Liver (tissue), 9 donors: ENCODE data around the gene SASH1. TPM values are rescaled to one million over a fixed set of nuclear protein-coding genes. Genes with fewer than 3 reads are reported as not detected.

Experiments
- DNase-seq: peaks from one replicate; pipeline ENCODE4 v3.0.0-alpha.2; 2017; ENCODE audit warnings: low spot score
- H3K27ac ChIP-seq, 2 donors: one replicate each; pipeline ENCODE4 v1.7.0; 2013; ENCODE audit warnings: inconsistent platforms in 2 of 2, low read length in 2 of 2, control low read depth in 1 of 2, low read depth in 1 of 2, mild to moderate bottlenecking in 1 of 2
- H3K27me3 ChIP-seq, 4 donors: one replicate each; pipeline versions ENCODE4 v1.6.1 to v1.7.0; 2013; ENCODE audit warnings: low read length in 3 of 4, inconsistent platforms in 1 of 4, mild to moderate bottlenecking in 1 of 4, moderate library complexity in 1 of 4; ENCODE audit not compliant: control insufficient read depth in 4 of 4, insufficient read depth in 4 of 4
- H3K36me3 ChIP-seq, 4 donors: one replicate each; pipeline versions ENCODE4 v1.6.1 to v1.7.0; 2013; ENCODE audit warnings: low read length in 3 of 4, mild to moderate bottlenecking in 3 of 4, low read depth in 1 of 4, moderate library complexity in 1 of 4; ENCODE audit not compliant: control insufficient read depth in 4 of 4, insufficient read depth in 3 of 4
- H3K4me1 ChIP-seq, 4 donors: one replicate each; pipeline versions ENCODE4 v1.6.1 to v1.7.0; 2013; ENCODE audit warnings: low read length in 3 of 4, mild to moderate bottlenecking in 3 of 4, moderate library complexity in 1 of 4; ENCODE audit not compliant: control insufficient read depth in 4 of 4, insufficient read depth in 4 of 4
- H3K4me3 ChIP-seq, 3 donors: one replicate each; pipeline versions ENCODE4 v1.6.1 to v1.7.0; 2013; ENCODE audit warnings: low read length in 3 of 3, control low read depth in 1 of 3, low read depth in 1 of 3, mild to moderate bottlenecking in 1 of 3
- H3K9ac ChIP-seq, 2 donors: one replicate each; pipeline ENCODE4 v1.7.0; 2013; ENCODE audit warnings: low read length in 2 of 2, mild to moderate bottlenecking in 2 of 2, moderate library complexity in 2 of 2, control low read depth in 1 of 2, low read depth in 1 of 2
- H3K9me3 ChIP-seq, 4 donors: one replicate each; pipeline versions ENCODE4 v1.6.1 to v1.7.0; 2013; ENCODE audit warnings: low read length in 3 of 4; ENCODE audit not compliant: control insufficient read depth in 4 of 4
- EGR1 ChIP-seq, 2 donors: IDR thresholded peaks; 2 replicates each; pipeline ENCODE4 v1.6.1; 2016 to 2018; ENCODE audit warnings: antibody characterized with exemption in 2 of 2, low read depth in 2 of 2
- FOXA1 ChIP-seq: IDR thresholded peaks from 2 replicates; pipeline ENCODE4 v1.6.1; 2016; ENCODE audit warnings: antibody characterized with exemption
- FOXA2 ChIP-seq: IDR thresholded peaks from 2 replicates; pipeline ENCODE4 v1.6.1; 2016; ENCODE audit warnings: antibody characterized with exemption
- GABPA ChIP-seq, 2 donors: IDR thresholded peaks in 1 of 2; conservative IDR thresholded peaks in 1 of 2; 2 replicates each; pipeline ENCODE4 v1.6.1; 2016; ENCODE audit warnings: antibody characterized with exemption in 2 of 2, mild to moderate bottlenecking in 1 of 2, moderate library complexity in 1 of 2
- HNF4A ChIP-seq, 2 donors: conservative IDR thresholded peaks; 2 replicates each; pipeline ENCODE4 v1.6.1; 2016; ENCODE audit warnings: antibody characterized with exemption in 2 of 2, mild to moderate bottlenecking in 2 of 2
- HNF4G ChIP-seq: IDR thresholded peaks from 2 replicates; pipeline ENCODE4 v1.6.1; 2016; ENCODE audit warnings: antibody characterized with exemption
- JUND ChIP-seq, 2 donors: IDR thresholded peaks; 2 replicates each; pipeline ENCODE4 v1.6.1; 2016; ENCODE audit warnings: antibody characterized with exemption in 2 of 2
- NR2F2 ChIP-seq: IDR thresholded peaks from 2 replicates; pipeline ENCODE4 v1.6.1; 2016; ENCODE audit warnings: antibody characterized with exemption
- RAD21 ChIP-seq, 2 donors: IDR thresholded peaks; 2 replicates each; pipeline ENCODE4 v1.6.1; 2016; ENCODE audit warnings: antibody characterized with exemption in 2 of 2, mild to moderate bottlenecking in 2 of 2
- RXRA ChIP-seq, 2 donors: IDR thresholded peaks; 2 replicates each; pipeline ENCODE4 v1.6.1; 2017 to 2018; ENCODE audit warnings: antibody characterized with exemption in 2 of 2, mild to moderate bottlenecking in 1 of 2
- SP1 ChIP-seq: IDR thresholded peaks from 2 replicates; pipeline ENCODE4 v1.6.1; 2018; ENCODE audit warnings: antibody characterized with exemption, mild to moderate bottlenecking
- TAF1 ChIP-seq: conservative IDR thresholded peaks from 2 replicates; pipeline ENCODE4 v1.6.1; 2016; ENCODE audit warnings: antibody characterized with exemption, mild to moderate bottlenecking
- YY1 ChIP-seq: IDR thresholded peaks from 2 replicates; pipeline ENCODE4 v1.6.1; 2016; ENCODE audit warnings: antibody characterized with exemption, mild to moderate bottlenecking
- WGBS: extraction: QIAGEN DNeasy Blood & Tissue Kit; methylation state at CpG from one replicate; pipeline ENCODE4 v1.1.7; 2013; 5-methylcytosine and 5-hydroxymethylcytosine counted together
- polyA plus RNA-seq, 2 donors: library from polyadenylated mRNA; stranded (reverse) in 1 of 2; unstranded in 1 of 2; fragments of 200-250 nt in 1 of 2; fragments of >200 nt in 1 of 2; fragmentation: Nextera tagmentation in 1 of 2; extraction: Ambion mirVana in 1 of 2; gene quantifications; one replicate each; pipeline versions ENCODE4 v1.2.1 to v1.2.3, GENCODE V29; 2013 to 2015
- total RNA-seq, 2 donors: library from RNA; depleted of rRNA; stranded (reverse); fragments of >200 nt; gene quantifications; one replicate each; pipeline ENCODE4 v1.2.3, GENCODE V29; 2014
- TF ChIP-seq, protein P1 (sequence below): IDR thresholded peaks from 2 replicates; pipeline ENCODE4 v1.6.1; 2016; ENCODE audit warnings: antibody characterized with exemption
- TF ChIP-seq, protein P2 (sequence below): IDR thresholded peaks from 2 replicates; pipeline ENCODE4 v1.6.1; 2016; ENCODE audit warnings: antibody characterized with exemption
- TF ChIP-seq, protein P3 (sequence below): fragments of 150-350 bp; IDR thresholded peaks from 2 replicates; pipeline ENCODE4 v1.5.1; 2017; ENCODE audit warnings: improper control_type of control experiment, low read depth, low read length; ENCODE audit not compliant: missing input control
- TF ChIP-seq, protein P4 (sequence below): IDR thresholded peaks from 2 replicates; pipeline ENCODE4 v1.6.1; 2016; ENCODE audit warnings: antibody characterized with exemption, mild to moderate bottlenecking
- TF ChIP-seq, protein P5 (sequence below): IDR thresholded peaks from 2 replicates; pipeline ENCODE4 v1.6.1; 2016; ENCODE audit warnings: antibody characterized with exemption
- donor health status: healthy.
- donor health status: healthy.
- donor health status: healthy.
- donor health status: healthy.
- donor health status: healthy.

SASH1 gene
- total and polyA plus RNA-seq, 4 donors = 3.5 to 16.4 (median 7.6) TPM

DNA sequence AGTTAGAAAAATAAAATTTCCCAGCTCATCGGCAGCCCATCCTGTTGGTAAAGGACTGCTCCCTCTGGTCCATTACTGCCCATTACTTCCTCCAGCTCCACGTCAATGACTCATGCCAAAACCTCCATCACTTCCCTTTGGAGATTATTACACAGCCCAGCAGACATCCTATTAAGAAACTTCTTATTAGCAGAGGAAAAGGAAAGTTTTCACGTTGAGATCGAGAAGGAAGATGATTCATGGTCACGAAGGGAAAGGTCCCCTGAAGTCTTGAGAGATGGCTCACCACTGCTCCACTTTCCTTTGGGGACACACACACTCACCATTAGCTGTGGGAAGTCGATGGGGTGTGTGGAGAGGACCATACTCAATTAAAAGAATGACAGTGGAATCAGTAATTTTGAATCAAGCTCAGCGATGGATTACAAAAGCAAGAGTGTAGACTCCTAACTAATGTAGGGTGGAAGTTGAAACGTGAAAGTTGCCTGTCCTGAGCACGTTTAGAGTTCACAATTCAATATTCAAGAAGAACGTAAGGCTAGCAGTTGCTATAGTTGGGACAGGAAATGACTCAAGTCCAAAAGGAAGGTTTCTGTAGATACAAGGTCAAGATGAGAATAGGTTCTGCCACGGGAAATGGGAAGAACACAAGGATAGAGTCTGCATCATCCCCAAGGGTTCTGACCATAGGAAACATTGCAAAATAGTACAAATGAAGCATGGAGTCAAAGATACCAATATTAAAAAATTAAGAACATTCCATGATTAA, 21.6 kb downstream of the SASH1 start (continued):
- TF ChIP-seq, protein P1, sequence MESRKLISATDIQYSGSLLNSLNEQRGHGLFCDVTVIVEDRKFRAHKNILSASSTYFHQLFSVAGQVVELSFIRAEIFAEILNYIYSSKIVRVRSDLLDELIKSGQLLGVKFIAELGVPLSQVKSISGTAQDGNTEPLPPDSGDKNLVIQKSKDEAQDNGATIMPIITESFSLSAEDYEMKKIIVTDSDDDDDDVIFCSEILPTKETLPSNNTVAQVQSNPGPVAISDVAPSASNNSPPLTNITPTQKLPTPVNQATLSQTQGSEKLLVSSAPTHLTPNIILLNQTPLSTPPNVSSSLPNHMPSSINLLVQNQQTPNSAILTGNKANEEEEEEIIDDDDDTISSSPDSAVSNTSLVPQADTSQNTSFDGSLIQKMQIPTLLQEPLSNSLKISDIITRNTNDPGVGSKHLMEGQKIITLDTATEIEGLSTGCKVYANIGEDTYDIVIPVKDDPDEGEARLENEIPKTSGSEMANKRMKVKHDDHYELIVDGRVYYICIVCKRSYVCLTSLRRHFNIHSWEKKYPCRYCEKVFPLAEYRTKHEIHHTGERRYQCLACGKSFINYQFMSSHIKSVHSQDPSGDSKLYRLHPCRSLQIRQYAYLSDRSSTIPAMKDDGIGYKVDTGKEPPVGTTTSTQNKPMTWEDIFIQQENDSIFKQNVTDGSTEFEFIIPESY = no peak
- no peak for TF ChIP-seq RXRA (IDR thresholded peaks at IDR 0.05)
- no peak for TF ChIP-seq HNF4G
- no peak for TF ChIP-seq FOXA1
- TF ChIP-seq TAF1 = no peak
- TF ChIP-seq YY1 = peak; percentile 36
- peak; percentile 52 to 74 for TF ChIP-seq JUND (IDR thresholded peaks at IDR 0.05)

DNA sequence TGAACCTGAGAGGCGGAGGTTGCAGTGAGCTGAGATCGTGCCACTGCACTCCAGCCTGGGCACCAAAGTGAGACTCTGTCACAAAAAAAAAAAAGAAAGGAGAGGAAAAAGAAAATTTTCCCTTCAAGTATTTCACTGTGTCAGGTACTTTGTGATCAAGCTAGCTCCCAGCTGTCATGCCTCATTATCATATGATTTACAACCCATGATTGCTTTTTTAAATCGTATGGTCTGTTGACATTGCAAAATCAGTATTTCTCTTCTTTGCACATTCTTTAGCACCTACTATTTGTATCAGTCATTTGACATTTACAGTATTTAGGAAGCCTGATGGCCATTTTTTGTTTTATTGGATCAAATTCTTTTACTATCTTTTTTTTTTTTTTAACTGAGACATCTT, 22.4 kb downstream of the SASH1 start:
- peak overlapping the region; percentile 37 to 45 for H3K27ac ChIP-seq
- H3K27me3 ChIP-seq = no peaks in the 10 kb centered on the region
- H3K36me3 ChIP-seq = no peaks in the 10 kb centered on the region
- H3K9me3 ChIP-seq = no peaks in the 10 kb centered on the region
- 84% methylated on average over 3 of the region's 3 CpGs for WGBS
- no peak overlapping the region for H3K4me3 ChIP-seq
- H3K9ac ChIP-seq = no peak overlapping the region
- no peak for DNase-seq
- H3K4me1 ChIP-seq = no peaks in the 10 kb centered on the region
- no peak for TF ChIP-seq GABPA (IDR thresholded peaks at IDR 0.05 in 1 of 2, conservative IDR thresholded peaks at IDR 0.05 in 1 of 2)
- TF ChIP-seq TAF1 = no peak
- no peak for TF ChIP-seq RAD21 (IDR thresholded peaks at IDR 0.05)
- no peak for TF ChIP-seq NR2F2
- TF ChIP-seq JUND (IDR thresholded peaks at IDR 0.05) = no peak
- no peak for TF ChIP-seq HNF4G
- TF ChIP-seq RXRA (IDR thresholded peaks at IDR 0.05) = no peak
- TF ChIP-seq, protein P2, sequence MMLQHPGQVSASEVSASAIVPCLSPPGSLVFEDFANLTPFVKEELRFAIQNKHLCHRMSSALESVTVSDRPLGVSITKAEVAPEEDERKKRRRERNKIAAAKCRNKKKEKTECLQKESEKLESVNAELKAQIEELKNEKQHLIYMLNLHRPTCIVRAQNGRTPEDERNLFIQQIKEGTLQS = no peak
- TF ChIP-seq HNF4A (conservative IDR thresholded peaks at IDR 0.05) = no peak

DNA sequence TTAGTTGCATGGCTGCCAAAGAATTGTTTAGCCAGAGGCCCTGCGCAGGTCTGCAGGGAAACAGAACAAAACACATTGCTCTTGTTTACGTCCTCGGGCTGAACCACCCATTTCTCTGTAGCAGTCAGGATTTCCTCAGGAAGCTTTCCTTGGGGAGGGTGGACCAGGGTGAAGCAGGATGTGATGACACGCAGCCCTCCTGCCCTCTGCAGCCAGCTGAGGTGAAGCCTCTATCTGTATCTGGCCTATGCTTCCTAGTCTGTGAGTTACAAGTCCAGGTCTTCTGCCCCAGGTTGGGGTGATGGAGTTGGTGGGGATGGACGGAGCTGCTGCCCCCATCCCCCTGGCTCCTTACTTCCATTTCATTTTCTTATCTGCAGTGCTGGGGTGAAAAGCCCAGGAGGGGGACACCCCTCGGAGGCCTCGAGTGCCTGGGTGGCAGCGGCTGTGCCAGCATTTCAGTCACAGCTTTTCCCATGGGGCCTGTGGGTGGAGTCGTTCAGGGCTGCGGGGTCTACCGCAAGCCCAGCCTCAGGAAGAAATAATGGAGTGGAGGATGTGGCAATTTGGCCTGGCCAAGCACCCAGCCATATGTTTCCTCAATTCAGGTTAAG, 24.9 kb downstream of the SASH1 start:
- no peaks in the 10 kb centered on the region for H3K36me3 ChIP-seq
- H3K9me3 ChIP-seq = no peaks in the 10 kb centered on the region
- H3K4me3 ChIP-seq = no peak overlapping the region
- H3K9ac ChIP-seq = no peak overlapping the region
- 62% methylated on average over 11 of the region's 11 CpGs for WGBS
- H3K4me1 ChIP-seq = no peaks in the 10 kb centered on the region
- H3K27me3 ChIP-seq = no peaks in the 10 kb centered on the region
- H3K27ac ChIP-seq = peak overlapping the region; percentile 54 to 59
- no peak for DNase-seq
- no peak for TF ChIP-seq EGR1 (IDR thresholded peaks at IDR 0.05; ENCODE audit: low read depth in 2 of 2)
- TF ChIP-seq FOXA2 = no peak
- no peak for TF ChIP-seq TAF1
- TF ChIP-seq, protein P2 = no peak
- no peak for TF ChIP-seq HNF4G
- no peak for TF ChIP-seq JUND (IDR thresholded peaks at IDR 0.05)
- TF ChIP-seq SP1 = peak; percentile 64
- TF ChIP-seq, protein P3, sequence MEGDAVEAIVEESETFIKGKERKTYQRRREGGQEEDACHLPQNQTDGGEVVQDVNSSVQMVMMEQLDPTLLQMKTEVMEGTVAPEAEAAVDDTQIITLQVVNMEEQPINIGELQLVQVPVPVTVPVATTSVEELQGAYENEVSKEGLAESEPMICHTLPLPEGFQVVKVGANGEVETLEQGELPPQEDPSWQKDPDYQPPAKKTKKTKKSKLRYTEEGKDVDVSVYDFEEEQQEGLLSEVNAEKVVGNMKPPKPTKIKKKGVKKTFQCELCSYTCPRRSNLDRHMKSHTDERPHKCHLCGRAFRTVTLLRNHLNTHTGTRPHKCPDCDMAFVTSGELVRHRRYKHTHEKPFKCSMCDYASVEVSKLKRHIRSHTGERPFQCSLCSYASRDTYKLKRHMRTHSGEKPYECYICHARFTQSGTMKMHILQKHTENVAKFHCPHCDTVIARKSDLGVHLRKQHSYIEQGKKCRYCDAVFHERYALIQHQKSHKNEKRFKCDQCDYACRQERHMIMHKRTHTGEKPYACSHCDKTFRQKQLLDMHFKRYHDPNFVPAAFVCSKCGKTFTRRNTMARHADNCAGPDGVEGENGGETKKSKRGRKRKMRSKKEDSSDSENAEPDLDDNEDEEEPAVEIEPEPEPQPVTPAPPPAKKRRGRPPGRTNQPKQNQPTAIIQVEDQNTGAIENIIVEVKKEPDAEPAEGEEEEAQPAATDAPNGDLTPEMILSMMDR = no peak
- peak; percentile 32 to 37 for TF ChIP-seq RXRA (IDR thresholded peaks at IDR 0.05)
- TF ChIP-seq FOXA1 = no peak
- no peak for TF ChIP-seq HNF4A (conservative IDR thresholded peaks at IDR 0.05)
- TF ChIP-seq GABPA (IDR thresholded peaks at IDR 0.05 in 1 of 2, conservative IDR thresholded peaks at IDR 0.05 in 1 of 2) = no peak
- TF ChIP-seq RAD21 (IDR thresholded peaks at IDR 0.05) = peak; percentile 19 to 46
- TF ChIP-seq, protein P4, sequence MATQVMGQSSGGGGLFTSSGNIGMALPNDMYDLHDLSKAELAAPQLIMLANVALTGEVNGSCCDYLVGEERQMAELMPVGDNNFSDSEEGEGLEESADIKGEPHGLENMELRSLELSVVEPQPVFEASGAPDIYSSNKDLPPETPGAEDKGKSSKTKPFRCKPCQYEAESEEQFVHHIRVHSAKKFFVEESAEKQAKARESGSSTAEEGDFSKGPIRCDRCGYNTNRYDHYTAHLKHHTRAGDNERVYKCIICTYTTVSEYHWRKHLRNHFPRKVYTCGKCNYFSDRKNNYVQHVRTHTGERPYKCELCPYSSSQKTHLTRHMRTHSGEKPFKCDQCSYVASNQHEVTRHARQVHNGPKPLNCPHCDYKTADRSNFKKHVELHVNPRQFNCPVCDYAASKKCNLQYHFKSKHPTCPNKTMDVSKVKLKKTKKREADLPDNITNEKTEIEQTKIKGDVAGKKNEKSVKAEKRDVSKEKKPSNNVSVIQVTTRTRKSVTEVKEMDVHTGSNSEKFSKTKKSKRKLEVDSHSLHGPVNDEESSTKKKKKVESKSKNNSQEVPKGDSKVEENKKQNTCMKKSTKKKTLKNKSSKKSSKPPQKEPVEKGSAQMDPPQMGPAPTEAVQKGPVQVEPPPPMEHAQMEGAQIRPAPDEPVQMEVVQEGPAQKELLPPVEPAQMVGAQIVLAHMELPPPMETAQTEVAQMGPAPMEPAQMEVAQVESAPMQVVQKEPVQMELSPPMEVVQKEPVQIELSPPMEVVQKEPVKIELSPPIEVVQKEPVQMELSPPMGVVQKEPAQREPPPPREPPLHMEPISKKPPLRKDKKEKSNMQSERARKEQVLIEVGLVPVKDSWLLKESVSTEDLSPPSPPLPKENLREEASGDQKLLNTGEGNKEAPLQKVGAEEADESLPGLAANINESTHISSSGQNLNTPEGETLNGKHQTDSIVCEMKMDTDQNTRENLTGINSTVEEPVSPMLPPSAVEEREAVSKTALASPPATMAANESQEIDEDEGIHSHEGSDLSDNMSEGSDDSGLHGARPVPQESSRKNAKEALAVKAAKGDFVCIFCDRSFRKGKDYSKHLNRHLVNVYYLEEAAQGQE = no peak
- peak; percentile 17 for TF ChIP-seq YY1
- TF ChIP-seq, protein P5, sequence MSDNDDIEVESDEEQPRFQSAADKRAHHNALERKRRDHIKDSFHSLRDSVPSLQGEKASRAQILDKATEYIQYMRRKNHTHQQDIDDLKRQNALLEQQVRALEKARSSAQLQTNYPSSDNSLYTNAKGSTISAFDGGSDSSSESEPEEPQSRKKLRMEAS = peak; percentile 39
- TF ChIP-seq NR2F2 = peak; percentile 89
